Colon (tissue), 2 donors: Measurements from ENCODE around the gene RASGEF1B.

Source experiments
- FAIRE-seq: peaks from 2 replicates; lab custom pipeline; 2012; peaks lifted over from hg19 to GRCh38; lab: Jason Lieb, UNC
- donor health status: control.
- donor health status: control.

Gene RASGEF1B

DNA sequence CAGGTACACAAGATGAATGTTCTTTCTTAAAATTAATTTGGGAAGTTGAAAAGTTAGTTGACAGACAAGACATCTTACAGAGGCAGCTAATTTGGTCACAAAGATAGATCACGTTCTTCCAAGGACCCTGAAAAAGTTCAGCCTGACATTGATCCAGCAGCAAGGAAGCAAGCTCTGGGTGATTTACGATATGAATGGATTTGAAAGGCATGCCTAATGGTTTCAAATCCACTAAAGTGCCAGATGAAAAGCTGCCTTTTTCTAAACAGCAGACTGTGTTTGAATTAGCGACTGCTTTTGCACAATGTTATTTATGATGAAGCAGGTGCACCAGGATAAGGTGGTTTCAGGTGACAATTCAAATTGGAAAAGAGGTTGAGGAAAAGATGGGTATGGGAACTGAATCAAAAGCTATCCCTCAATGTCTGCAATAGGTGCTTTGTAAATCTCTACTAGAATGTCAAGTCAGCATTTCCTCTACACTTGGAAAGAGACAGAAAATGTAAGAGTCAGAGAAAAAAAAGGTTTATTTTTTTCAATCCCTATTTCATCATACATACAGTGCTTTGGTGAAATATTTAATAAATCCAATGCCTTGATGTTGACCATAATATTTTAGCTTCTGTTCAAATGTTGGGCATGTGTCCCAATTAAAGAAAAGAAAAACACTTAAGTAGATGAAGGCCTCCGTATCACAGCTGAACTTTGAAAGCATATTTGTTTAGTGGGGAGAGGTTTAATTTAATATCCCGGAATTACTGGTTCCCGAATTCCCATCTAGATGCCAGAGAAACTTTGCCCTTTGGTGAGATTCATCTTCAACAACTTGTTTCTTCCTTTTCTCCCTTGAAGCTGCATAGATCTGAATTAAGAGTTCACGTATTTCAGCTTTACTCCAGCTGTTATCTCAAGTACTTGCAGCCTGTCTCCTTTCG lies 6.0 kb downstream of the RASGEF1B start:
- FAIRE-seq: peak; percentile 64

DNA sequence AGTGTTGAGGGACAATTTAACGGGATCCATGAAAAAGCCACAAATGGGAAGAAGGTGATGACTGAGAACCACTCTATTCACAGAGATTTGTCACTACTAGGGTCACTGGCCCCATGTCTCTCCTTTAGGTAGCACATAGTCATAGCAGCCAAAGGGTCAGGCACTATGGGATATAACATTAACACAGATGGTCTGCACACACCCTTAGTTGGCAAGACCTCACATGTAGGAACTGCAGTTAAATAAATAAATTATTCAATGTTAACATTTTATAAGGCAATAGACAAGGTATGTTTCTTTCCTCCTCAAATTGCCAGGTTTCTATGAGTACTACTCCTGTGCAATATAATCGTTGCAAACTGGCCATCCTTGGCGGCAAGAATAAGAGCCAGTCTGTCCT lies 10.9 kb downstream of the RASGEF1B start:
- no peak for FAIRE-seq

DNA sequence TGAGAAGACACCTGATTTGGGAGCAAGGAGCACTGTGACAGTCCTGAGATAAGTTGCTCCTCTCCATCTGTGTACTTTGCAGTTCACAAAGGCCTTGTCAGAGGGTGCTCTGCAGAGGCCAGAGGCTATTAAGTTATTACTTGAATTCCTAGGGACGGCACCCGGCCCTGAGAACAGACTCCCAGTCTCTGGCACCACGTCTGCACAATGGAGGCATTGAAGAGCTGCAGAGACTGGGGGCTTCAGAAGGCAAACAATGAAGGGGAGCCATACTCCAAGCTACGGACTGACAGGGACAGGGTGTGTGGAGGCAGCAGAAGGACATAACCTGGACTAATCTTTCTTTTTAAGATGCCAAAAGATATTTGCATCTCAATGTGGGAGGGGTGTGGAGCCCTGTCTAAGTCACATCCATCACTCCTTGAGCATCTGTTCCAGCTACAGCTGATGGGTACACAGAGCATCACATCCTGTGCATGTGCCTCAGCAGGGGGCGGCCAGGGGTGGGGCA lies 11.5 kb downstream of the RASGEF1B start:
- no peak for FAIRE-seq

DNA sequence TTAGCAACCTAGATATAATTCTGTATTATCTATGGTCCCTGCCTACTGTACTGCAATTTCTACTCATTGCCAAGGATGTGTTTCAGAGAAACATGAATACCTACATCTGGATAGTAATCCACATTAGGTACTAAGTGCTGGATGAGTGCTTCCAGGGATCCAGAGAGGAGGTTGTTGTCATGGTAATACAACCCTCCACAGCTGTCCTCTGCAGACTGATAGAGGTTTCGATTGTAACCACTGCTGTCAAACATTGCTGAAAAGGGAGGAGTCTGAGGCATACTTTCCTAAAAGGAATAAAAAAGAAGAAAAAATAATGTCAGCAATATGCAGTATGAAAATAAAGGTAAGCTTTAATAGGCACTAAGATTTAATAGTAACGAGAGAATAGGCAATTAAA lies 12.5 kb downstream of the RASGEF1B start:
- FAIRE-seq: no peak

DNA sequence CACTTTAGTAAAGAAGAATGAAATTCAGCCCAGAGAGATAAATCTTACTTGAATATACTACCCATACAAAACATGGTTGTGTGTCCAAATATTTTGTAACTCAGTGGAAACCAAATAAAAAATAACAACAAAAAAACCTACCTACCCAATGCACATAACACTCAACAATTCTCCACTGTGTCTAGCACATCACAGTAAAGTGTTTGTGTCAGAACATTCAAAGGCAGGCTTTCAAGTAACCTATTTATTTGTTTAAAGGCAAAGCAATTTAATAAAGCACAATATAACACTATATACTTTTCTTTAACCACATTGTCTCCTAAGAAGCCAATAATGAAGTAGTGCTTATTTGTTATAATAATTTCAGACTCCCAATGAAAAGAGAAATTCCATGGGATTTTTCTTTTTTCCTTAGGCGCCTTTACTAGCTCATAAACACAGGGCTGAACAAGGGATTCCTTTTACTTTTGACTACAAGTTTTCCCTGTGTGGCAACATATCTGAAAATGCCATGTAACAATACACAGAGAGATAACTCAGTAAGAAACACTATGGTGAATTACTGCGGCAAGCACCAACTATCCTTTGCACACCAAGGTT lies 13.7 kb downstream of the RASGEF1B start:
- FAIRE-seq: no peak

DNA sequence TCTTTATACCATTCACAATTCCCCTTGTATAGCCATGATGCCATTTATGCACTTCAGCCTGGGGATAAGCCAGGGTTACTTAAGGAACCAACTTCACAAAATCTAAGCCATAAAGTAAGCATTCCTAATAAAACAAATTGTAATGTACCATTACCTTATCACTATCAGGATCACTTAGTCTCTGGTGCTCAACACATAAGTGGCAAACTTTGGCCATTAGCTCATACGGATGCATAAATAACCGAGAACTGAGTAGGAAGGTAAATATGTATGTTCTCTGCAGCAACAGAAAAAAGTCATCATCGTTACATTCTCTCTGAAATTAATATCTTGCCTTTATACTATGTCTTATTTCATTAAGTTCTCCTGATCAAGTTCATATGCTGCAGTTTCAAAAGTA lies 14.4 kb downstream of the RASGEF1B start:
- FAIRE-seq: no peak

DNA sequence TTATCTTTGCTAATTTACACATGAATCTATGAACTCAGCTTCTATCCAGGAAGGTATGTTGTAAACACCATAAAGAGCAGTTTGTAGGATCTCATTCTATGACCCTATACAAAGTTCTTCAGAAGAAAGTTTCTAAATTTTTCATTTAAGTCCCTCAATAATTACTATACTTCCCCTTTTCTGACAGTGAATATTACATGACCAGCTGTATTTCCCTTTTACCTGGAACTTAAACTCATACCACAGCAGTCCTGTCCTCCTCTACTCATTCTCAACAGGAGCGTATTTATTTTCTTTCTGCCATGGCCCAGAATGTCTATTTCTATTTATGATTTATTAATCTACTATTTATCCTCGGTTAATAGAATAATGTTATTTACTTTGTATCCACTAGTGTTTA lies 15.8 kb downstream of the RASGEF1B start:
- FAIRE-seq: peak; percentile 10

DNA sequence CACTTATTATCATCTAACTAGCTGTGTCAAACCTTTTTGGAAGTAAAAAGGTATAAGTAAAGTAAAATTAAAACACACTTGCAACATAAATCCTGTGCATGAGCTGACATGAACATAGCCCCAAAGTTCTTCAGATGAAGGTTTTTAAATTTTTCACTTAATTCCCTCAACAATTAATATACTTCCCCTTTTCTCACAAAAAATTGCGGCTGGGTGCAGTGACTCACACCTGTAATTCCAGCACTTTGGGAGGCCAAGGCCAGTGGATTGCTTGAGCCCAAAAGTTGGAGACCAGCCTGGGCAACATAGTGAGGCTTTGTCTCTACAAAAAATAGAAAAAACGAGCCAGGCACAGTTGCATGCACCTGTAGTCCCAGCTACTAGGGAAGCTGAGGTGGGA lies 16.8 kb downstream of the RASGEF1B start:
- FAIRE-seq: no peak

DNA sequence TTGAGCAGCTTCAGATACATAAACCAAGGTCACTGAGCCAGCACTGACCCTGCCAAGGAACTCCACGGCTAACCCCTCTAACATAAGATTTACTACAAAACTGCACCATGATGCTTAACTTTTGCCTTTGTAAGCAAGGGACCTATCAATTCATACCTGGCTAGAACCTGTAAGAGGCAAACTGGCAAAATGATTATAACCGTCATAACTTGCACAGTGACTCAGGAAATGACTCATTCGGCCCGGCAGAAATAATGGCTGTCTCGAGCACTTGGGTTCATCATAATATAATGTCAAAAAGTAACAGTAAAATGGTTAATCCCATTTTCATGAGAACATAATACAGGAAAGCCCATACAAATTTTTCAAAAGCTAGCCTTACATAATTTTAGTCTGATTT lies 17.2 kb downstream of the RASGEF1B start:
- no peak for FAIRE-seq

DNA sequence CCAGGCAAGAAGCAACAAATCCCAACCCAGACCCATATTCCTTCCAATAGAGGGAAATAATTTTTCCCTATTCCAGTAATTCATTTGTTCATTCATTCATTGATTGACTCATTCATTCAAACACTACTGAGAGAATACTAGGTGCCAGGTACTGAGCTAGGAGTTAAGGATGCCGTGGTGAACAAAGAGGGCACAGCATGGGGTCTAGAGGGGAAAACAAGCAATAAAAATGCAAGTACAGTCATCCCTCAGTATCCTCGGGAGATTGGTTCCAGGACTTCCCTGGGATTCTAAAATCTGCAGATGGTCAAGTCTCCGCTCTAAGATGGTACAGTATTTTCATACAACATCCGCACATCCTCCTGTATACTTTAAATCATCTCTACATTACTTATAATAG lies 18.7 kb downstream of the RASGEF1B start:
- no peak for FAIRE-seq

DNA sequence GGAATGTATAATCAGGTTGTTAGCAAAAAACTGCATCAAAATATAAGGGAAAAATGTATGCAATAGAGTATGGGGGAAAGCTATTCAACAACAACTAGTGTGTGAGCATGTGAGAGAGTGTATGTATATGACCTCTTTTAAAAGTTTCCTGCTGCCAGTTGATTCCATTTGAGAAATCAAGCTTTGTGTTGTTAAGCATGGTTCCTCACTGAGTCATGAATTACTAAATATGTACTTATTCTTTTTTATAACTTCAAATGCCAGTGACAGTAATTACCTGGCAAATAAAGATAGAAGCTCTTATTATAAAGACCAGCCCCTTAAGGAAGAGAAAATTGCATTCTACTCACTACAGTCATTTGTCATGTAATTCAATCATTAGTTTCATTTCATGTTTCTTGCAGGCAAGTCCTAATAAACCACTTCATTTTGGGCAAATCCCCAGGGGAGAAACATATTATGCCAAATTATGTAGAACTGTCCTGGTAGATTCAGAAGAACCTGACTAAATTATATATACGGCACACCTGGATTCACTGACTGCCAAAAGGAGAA lies 19.2 kb downstream of the RASGEF1B start:
- no peak for FAIRE-seq

DNA sequence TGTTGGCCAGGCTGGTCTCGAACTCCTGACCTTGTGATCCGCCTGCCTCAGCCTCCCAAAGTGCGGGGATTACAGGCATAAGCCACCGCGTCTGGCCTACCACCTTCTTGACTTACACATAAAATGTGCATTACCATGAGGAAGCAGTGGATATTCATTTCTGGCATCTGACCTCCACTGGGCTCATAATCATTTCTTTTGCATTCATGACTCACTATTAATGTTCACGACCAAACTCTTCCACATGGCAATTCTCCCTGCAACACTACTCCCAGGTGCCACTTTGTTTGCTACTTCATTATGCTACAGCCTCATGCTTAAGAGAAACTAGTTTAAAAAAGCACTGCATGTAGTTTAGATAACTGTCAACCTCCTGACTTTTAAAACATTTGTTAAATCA lies 22.7 kb downstream of the RASGEF1B start:
- no peak for FAIRE-seq

DNA sequence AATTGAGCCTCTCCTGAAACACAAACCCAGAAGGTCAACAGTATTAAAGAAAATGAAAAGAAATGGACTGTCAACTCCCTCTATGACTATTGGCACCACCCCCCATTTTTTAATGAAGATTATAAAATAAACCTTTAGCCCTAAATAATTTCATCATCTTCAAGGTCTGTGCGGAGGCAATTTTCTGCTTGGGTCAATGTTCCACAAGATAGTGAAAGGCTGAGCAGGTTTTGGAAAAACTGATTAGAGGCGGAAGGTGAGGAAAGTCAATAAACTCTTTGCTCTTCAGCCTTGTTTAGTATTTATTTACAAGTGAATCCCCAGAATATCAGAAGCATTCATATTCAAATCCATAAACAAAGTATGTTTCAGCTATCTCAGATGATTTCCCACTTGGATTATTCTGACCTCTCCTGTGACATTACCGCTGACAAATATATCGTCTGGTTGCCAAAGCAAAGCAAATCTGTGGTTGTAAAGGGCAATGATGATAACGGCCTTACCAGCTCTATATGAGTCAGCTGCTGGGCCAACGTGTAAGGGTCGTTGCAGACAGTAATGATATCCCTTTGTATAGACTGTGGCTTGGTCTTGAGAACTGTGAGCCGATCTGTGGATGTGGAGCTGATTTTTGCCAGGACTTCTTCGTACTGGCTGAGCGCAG lies 24.0 kb downstream of the RASGEF1B start:
- no peak for FAIRE-seq

DNA sequence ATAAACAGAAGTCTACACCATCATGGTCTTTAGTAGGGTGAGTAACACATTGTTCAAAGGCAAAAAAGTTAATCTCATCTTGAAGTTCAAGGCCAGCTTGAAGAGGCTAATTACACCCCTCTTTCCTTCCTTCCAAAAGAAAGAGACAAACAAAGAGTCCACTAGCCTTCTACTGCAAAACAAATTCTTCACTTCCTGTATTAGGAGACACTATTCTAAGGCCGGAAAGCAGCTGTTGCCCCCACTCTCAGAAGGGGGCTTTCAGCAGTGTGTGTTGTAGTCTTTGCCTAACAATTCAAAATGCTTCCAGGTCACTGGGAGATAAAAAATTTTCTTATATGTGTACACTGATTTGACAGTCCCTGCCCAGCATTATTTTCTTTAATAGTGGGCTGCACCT lies 25.1 kb downstream of the RASGEF1B start:
- FAIRE-seq: no peak

DNA sequence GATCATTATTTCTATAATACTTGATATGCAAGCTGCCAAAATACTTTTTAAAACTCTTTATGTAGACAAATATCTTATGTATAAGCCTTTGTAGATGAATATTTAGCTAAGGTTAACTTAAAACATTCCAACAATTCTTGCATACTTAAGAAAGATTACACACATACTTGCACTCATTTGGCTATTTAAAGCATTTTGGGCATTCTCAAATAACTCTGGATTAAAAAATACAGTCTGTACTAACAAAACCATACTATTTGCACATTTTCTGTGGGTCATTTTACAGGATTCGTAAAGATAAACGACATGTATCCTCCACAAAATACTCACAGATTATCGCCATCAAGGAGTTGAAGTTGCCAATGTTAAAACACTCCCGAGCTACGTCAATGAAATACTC lies 26.5 kb downstream of the RASGEF1B start:
- no peak for FAIRE-seq

DNA sequence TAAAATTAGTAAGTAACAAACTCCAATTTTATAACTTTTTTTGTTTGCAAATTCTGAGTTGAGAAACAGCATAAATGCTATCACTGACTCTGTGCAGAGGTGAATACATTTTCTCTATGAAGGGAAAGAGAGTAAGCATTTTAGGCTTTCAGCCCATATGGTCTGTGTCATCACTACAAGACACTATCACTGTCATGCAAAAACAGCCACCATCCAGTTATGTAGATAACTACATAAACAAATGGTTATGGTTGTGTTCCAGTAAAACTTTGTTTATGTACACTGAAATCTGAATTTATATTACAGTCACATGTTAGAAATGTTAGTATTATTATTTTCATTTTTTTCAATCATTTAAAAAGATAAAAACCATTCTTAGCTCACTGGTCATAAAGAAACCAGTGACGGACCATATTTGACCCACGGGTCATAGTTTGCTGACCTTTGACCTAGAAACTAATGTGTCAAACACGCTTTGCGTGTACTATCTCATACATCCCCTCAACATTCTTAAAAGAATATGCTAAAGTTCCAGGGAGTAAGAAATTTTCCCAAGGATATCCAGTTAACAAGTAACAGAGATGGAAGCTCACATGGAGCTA lies 29.1 kb downstream of the RASGEF1B start:
- no peak for FAIRE-seq

DNA sequence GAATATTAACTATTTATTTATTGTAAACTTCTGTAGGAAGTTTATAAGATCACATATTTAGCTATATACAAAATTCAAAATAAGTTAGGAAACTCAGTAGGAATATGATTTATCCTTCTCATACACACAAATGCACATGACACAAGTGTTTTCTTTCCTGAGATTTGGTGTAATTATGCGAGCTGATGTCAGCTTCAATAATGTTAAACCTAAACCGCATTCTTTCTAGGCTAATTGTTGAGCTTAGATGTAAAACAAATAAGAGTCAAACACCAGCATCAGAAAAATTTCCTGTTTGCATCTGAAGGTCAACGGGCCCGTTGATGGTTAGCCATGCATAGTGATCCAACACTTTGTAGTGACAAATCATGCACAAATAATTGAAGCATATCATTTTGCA lies 30.8 kb downstream of the RASGEF1B start:
- no peak for FAIRE-seq

DNA sequence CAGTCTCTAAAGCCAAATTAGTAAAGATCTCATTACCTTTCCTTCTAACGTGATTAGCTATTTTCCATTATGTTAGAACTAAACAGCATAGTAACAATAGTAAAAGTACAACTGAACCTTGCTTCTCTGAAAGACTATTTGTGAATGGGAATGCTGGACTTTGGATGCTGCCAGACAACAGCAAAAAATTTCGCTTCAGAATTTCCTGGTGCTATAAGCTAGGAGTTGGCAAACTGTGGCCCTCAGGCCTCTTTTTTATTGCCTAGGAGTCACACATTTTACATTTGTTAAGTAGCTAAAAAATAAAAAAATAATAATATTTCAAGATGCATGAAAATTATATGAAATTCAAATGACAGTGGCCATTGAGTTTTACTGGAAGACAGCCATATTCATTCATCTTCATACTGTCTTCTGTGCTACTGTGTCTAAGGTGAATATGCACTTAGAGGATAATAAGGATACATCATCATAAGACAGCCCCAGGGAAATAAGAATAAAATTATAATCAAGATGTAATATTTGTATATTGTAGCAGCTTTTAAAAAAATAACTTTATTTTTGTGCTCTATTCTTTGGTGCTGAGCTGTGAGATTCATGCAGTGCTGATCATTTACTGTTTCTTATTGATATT lies 34.6 kb downstream of the RASGEF1B start:
- peak; percentile 75 for FAIRE-seq

DNA sequence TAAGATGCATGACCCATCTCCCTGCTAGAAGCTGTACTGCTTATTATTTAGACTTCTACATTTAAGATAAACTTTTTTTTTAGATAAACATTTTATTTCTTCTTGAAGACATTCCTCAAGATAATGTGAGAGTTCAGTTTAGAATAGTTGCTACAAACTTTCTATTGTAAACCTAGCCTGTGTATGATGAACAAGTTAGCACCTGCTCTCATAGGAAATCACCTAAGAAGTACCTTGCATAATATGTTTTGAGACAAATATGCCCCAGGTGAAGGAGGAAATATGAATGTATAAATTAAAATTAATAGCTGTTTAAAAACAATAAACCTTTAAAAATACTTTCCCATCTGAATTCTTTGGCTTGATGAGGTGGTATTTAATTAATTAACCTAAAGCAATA lies 35.6 kb downstream of the RASGEF1B start:
- no peak for FAIRE-seq

DNA sequence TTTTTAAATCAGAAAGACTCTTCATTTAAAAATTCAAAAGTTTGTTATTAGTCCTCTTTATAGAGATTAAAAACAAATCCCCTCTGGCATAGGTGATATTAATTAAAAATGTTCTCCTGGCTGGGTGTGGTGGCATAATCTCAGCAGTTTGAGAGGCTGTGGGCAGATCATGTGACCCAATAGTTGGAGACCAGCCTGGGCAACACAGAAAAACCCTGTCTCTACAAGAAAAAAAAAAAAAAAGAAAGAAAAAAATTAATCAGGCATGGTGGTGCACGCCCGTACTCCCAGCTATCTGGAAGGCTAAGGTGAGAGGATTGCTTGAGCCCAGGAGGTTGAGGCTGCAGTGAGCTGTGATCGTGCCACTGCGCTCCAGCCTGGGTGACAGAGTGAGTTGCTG lies 38.9 kb downstream of the RASGEF1B start:
- no peak for FAIRE-seq

DNA sequence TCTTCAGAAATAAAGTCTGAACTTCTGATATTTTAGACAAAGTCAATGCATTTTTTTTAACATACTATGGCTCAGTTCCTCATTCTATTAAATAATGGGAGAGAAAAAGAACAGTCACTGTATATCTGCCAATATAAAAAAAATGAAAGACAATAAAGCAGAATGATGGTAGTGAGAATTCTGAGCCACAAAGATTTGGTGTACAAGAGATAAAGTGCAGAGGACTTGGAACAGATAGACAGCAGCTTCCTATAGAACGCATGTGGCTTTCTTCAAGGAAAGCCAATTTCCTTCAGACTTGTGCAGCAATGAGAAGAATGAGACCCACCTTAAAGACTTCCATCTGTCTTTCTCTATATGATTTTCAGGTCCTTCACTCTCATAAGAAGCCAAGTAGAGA lies 39.7 kb downstream of the RASGEF1B start:
- no peak for FAIRE-seq

DNA sequence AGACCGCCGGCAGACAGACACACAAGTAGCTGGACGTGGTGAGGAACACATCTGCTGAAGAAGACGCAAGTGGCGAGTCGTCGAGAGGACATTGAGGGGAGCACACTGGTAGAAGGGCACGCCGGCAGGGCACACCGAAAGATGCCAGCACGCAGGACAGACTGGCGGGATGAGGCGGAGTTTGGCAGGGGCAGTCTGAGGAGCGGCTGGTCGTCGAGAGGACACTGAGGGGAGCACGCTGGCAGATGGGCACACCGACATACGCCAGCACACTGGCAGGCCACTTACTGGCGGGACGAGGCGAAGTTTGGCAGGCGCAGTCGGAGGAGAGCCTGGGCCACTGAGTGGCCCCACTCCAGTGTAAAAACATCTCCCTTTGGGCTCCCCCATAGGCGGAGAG lies 42.1 kb downstream of the RASGEF1B start:
- FAIRE-seq: no peak
